Esophagus muscularis mucosa (tissue), 4 donors: ENCODE data around the gene CRYBG1.

ENCODE experiments used
- CTCF ChIP-seq, 3 experiments: fragments of 200-600 bp in 2 of 3; fragments of 450-650 bp in 1 of 3; sonication (generic) in 2 of 3; IDR thresholded peaks; one replicate each; pipeline ENCODE4 v1.5.1; 2017 to 2019; ENCODE audit warnings: antibody characterized with exemption in 3 of 3, mild to moderate bottlenecking in 2 of 3, moderate library complexity in 1 of 3
- EP300 ChIP-seq: sonication (generic); formaldehyde crosslinking; IDR thresholded peaks from one replicate; pipeline ENCODE4 v1.6.1; 2017; ENCODE audit warnings: antibody characterized with exemption
- POLR2AphosphoS5 ChIP-seq, 2 donors: sonication (generic); formaldehyde crosslinking; IDR thresholded peaks; one replicate each; pipeline ENCODE4 v1.6.1; 2017; ENCODE audit warnings: antibody characterized with exemption in 2 of 2

DNA sequence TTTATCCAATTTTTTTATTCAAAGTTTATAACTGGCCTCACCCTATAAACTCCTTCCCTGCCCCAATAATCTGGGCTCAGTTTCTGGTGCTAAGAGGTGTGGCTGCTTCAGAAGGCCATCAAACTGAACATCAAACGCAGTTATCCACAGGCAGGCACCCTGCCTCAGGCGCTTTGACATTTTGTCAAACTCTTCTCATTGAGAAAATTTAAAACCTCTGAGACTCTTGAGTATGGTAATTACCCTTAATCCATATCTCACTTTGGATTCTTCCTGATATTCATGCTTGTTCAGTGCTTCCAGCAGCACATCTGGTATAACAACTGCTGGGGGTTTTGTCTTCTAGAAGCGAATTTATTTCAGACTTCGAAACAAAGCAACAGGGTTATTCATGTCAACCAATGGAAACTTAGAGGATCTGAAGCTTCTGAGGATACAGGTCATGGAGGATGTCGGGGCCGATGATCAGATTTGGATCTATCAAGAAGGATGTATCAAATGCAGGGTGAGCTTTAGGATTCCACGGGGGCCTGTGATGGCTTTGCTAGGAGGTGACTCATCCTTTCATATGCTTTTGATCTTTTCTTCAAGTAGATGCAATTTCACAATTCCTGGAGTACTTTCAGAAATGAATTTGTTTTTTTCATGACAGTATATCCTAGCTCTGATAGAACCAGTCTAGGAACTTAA is 200.6 kb downstream of the CRYBG1 start:
- TF ChIP-seq CTCF (IDR thresholded peaks at IDR 0.05), result no peak
- no peak for TF ChIP-seq EP300
- TF ChIP-seq POLR2AphosphoS5 (IDR thresholded peaks at IDR 0.05), result no peak
